Subcutaneous adipose tissue (tissue), 4 donors: ENCODE results near the gene SH3GL1. TPM values are rescaled to one million over a fixed set of nuclear protein-coding genes. Genes with fewer than 3 reads are reported as not detected.

Experiments
- total RNA-seq, 4 donors: library from RNA; depleted of rRNA; stranded (reverse); fragments of >200 nt; gene quantifications; one replicate each; pipeline ENCODE4 v1.1.0, GENCODE V29; 2016
- TF ChIP-seq, protein P1 (sequence below): fragments of 450-650 bp; IDR thresholded peaks from one replicate; pipeline ENCODE4 v1.5.1; 2016; ENCODE audit warnings: low read depth, mild to moderate bottlenecking, control low read depth, antibody characterized with exemption, moderate library complexity

Gene SH3GL1
- total RNA-seq, 4 donors from 2014 or later, result 28.7 to 43.9 (median 36.4) TPM

DNA sequence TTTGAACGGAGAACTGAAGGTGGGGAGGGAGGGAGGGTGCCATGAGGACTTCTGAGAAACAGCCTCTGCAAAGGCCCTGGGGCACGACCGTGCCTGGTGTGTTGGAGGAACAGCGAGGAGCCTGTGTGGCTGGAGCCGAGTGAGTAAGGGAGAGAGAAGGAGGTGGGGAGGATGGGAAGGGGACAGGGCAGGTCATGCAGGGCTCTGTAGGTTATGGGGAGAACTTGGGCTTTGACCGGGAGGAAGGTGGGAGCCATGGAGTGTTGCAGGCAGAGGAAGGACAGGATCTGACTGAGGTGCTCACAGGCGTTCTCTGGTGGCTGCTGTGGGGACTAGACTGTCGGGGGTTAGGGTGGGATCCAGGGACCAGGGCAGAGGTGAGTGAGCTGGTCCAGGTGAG lies 50.2 kb downstream of the SH3GL1 start:
- TF ChIP-seq, protein P1, sequence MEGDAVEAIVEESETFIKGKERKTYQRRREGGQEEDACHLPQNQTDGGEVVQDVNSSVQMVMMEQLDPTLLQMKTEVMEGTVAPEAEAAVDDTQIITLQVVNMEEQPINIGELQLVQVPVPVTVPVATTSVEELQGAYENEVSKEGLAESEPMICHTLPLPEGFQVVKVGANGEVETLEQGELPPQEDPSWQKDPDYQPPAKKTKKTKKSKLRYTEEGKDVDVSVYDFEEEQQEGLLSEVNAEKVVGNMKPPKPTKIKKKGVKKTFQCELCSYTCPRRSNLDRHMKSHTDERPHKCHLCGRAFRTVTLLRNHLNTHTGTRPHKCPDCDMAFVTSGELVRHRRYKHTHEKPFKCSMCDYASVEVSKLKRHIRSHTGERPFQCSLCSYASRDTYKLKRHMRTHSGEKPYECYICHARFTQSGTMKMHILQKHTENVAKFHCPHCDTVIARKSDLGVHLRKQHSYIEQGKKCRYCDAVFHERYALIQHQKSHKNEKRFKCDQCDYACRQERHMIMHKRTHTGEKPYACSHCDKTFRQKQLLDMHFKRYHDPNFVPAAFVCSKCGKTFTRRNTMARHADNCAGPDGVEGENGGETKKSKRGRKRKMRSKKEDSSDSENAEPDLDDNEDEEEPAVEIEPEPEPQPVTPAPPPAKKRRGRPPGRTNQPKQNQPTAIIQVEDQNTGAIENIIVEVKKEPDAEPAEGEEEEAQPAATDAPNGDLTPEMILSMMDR, result no peak

DNA sequence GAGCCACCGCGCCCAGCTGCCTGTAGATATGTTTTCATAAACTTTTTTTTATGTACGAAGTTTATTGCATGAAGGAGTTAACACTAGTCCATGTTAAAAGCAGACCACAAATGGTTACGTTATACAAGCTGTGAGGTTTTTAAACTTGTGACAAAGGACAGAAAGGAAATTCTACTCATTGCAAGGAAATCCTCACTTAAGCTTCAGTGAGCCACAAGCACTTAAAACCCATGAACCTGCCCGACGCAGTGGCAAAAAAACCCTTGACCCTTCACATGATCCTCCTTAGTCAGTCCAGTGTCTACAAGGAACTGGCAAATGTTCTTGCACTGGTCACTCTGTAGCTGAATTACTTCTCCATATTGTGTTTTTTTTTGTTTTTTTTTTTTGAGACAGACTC lies 52.8 kb downstream of the SH3GL1 start:
- TF ChIP-seq, protein P1, result no peak

DNA sequence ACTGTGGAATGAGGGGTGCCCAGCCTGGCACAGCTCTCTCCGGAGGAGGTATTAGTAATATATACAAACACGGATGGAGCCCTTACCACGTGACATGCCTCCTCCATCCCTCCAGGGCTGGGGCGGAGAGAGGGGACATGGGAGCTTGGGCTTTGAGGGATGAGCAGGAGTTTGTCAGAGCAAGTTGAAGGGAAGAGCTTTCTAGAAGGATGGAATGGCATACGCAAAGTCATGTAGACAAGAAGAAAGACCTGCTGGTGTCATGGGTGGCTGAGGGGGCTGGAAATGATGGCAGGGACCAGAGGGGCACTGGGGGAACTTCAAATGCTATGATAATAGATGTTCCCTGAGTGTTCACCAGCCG lies 54.3 kb downstream of the SH3GL1 start:
- TF ChIP-seq, protein P1, result no peak

DNA sequence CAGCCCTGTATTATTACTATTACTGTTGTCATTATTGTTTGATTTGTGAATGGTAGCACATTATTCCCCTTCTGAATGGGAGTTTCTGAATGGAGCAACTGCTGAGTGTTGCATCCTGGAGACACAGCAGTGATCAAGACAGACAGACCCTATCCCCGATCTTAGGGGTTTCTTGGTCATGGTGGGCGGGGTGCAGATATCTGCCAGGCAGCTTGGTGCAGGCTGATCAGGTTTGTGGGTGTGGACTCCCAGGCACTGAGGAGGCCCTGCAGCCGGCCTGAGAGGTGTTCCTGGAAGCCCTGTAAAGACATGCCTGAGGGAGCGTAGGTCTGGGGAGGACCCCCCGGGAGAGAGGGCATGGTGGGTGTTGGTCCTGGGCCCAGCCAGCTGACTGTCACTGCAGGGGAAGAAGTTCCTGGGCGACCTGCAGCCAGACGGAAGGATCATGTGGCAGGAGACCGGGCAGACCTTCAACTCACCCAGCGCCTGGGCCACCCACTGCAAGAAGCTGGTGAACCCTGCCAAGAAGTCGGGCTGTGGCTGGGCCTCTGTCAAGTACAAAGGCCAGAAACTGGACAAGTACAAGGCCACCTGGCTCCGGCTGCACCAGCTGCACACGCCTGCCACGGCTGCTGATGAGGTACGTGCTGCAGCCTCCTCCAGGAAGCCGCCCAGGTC lies 54.9 kb downstream of the SH3GL1 start:
- TF ChIP-seq, protein P1, result no peak

DNA sequence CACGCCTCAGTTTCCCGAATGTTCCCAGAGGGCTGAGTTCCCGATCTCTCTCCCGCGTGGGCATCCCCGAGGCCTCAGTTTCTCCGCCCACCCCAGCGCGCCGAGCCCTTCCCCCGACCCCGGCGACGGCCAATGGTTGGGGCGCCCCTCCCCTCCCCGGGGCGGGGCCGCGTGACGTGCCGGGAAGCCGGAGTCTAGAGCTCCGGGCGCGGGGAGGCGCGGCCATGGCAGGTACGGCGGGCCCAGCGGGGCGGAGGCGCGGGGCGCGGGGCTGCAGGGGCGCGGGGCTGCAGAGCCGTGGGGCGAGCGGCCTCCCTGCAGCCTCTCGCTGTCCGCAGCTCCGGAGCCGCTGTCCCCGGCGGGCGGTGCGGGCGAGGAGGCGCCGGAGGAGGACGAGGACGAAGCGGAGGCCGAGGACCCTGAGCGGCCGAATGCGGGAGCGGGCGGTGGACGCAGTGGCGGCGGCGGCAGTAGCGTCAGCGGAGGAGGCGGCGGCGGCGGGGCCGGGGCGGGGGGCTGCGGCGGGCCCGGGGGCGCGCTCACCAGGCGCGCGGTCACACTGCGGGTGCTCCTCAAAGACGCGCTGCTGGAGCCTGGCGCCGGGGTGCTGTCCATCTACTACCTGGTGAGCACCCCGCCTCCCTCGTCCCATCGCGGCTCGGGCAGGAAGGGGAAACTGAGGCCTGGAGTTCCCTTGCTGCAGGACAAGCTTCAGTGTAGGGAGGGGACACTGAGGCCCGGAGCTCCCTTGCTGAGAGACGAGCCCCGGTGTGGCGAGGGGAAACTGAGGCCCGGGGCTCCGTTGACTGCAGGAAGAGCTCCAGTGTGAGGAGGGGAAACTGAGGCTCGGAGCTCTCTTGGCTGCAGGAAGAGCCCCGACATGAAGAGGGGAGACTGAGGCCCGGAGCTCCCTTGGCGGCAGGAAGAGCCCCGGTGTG lies 56.7 kb downstream of the SH3GL1 start, which contains the start of gene MPND:
TSS of gene MPND (plus strand) at position 193 of the 938 bp plus-strand sequence. CDS start at position 225, 32 bp downstream.
- TF ChIP-seq, protein P1, result no peak

DNA sequence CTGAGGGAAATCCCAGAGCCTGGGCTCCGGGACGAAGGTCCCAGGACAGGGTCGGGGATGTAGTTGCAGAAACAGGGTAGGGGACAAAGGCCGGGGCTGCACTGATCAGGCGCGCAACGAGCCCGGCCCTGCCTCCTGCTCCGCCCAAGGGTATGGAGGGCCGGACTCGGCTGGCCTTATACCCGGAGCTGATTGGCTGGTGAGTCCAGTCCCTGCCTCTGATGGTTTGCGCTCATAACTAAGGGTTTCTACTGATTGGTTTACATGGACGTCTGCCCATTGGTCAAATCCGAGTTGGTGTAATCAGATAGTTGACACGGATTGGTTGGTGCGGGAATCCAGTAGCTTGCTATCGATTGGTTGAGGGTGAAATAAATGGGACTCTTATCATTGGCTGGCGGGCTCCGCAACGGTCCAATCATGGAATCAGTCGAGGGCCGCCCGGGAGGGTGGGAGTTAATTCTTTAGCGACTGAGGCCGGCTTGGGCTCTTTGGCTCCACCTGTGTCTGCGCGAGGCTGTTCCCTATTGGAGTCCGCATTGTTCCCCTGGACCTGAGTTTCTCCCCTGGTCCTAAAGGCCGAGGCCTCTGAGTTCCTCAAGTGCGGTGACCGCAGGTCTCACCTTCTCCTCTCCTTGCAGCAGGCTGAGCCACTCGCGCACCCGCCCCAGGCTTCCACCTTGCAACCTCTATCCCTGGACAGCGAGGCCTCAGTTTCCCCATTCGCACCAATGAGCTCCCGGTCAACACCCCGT lies 57.6 kb downstream of the SH3GL1 start:
- TF ChIP-seq, protein P1, result no peak

DNA sequence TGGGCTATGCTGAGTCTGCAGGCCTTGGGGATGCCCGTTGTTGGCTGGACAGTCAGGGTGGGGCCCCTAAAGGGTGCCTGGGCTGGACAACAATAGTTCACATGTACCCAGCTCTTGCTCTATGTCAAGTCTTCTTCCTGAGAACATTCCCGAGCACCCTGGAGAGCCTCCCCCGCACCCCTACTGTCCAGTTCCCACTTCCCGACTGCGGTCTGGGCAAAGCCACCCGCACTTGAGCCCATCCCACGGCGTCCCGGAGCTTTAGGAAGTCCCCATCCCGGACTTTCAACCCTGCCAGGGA lies 58.1 kb downstream of the SH3GL1 start:
- TF ChIP-seq, protein P1, result no peak
